Fibroblast of pulmonary artery (primary cell): Measurements from ENCODE around the gene ECI1.
A peak's percentile ranks its signal among the peaks of the same experiment; 100 is the strongest.
"Not testable (repeated sequence)": the region's sequence is repeated elsewhere in the genome, so short reads cannot be mapped to it uniquely, and the experiment has no call there.

Experiments used
- DNase-seq: peaks from one replicate; pipeline ENCODE4 v3.0.0-alpha.2; 2010; ENCODE audit warnings: low read depth
- H3K4me3 ChIP-seq: replicated peaks from 2 replicates; pipeline ENCODE4 v1.5.1; 2011; ENCODE audit warnings: low read depth, mild to moderate bottlenecking, control low read depth, low read length, moderate library complexity
- TF ChIP-seq, protein P1 (sequence below): IDR thresholded peaks from 2 replicates; pipeline ENCODE4 v1.5.1; 2011; ENCODE audit warnings: mild to moderate bottlenecking, control low read depth, low read length, inconsistent platforms; ENCODE audit errors: missing control alignments

ECI1 gene

DNA sequence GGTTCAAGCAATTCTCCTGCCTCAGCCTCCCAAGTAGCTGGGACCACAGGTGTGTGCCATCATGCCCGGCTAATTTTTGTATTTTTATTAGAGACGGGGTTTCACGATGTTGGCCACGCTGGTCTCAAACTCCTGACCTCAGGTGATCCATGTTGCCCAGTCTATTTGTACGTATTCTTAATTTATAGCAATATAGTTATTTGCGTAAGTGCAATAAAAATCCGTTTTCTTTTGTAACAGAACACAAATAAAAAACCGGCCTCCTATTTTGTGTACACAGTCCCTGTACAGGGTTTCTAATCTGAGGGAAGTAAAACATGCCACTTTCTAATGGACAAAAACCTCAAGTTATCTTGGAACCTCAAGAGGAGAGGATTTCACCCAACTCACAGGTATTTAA lies 8.9 kb upstream of the ECI1 start:
- TF ChIP-seq, protein P1, sequence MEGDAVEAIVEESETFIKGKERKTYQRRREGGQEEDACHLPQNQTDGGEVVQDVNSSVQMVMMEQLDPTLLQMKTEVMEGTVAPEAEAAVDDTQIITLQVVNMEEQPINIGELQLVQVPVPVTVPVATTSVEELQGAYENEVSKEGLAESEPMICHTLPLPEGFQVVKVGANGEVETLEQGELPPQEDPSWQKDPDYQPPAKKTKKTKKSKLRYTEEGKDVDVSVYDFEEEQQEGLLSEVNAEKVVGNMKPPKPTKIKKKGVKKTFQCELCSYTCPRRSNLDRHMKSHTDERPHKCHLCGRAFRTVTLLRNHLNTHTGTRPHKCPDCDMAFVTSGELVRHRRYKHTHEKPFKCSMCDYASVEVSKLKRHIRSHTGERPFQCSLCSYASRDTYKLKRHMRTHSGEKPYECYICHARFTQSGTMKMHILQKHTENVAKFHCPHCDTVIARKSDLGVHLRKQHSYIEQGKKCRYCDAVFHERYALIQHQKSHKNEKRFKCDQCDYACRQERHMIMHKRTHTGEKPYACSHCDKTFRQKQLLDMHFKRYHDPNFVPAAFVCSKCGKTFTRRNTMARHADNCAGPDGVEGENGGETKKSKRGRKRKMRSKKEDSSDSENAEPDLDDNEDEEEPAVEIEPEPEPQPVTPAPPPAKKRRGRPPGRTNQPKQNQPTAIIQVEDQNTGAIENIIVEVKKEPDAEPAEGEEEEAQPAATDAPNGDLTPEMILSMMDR = no peak
- DNase-seq = no peak
- no peak overlapping the region for H3K4me3 ChIP-seq

DNA sequence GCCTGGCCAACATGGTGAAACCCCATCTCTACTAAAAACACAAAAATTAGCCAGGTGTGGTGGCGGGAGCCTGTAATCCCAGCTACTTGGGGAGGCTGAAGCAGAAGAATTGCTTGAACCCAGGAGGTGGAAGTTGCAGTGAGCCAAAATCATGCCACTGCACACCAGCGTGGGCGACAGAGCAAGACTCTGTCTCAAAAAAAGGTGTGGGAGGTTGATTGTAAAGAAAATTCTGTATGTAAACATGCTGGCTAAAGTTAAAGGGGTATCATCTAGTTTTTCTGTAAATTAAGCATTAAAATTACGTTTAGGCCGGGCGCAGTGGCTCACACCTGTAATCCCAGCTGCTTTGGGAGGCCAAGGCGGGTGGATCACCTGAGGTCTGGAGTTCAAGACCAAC lies 7.1 kb upstream of the ECI1 start:
- H3K4me3 ChIP-seq, DNase-seq: not testable (repeated sequence)

DNA sequence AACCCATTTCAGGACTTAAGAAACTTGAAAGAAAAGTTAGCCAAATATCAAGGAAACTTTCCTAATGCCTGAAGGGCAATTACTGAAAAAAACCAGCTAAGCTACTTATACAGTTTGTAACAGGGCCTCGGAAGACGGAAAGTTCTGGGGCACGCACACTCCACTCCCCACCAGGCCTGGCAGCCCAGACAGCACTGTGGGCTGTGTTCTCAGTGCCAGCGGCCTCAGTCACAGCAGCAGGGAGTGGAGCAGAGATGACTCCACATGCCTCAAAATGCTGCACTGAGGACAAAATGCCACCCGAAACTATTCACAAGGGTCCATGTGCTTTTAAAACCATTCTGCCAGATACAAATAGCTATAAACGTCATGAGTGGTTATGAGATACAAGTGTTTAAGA lies 6.3 kb upstream of the ECI1 start:
- TF ChIP-seq, protein P1 = no peak
- no peak for DNase-seq

DNA sequence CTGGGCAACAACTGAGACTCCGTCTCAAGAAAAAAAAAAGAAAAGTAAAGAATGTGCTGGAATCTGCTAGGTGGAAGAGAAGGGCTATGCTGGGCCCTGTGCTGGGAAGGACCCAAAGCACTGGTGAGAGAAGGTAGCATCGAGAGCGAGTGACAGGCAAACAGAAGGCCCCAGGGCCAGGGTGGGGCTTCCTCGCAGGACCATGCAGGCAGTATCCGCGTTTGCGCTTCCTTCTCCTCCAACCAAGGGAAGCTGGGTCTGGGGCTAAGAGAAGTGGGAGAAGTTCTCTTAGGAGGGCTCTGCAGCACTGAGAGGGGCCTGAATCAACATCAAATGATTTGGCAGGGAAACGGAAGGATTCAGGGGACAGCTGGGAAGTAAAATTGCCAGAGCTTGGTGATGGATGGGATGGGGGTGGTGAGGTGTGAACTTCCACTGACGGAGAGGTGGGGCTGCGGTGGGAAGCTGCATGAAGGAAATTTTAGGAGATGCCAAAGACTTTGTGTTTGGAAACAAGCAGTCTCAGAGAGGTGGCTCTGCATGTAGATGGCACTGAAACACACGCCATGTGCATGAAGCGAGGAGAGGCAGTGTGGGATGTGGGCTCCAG lies 5.2 kb upstream of the ECI1 start:
- TF ChIP-seq, protein P1 = no peak
- H3K4me3 ChIP-seq = no peak overlapping the region
- no peak for DNase-seq

More for the DNA sequence above, 6.3 kb upstream of the ECI1 start:
- no peak overlapping the region for H3K4me3 ChIP-seq

DNA sequence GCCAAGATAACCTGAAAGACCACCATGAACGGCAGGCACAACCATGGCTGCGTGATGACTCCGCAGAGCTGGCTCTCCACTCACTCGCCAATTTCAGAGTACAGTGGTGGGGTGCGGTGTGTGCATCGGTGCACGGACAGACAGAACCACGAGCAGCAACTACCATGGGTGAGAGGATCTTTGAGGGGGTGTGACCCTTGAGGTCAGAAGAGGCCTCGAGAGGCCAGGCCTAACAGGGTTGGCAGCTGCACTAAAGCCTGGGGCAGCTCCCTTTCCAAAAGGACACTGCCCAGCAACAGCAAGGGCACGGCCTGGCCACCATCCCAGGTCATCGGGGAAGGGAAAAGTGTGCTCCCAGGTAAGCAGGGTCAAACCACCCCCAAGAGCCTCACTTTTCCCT lies 1.9 kb upstream of the ECI1 start:
- no peak for DNase-seq
- no peak overlapping the region for H3K4me3 ChIP-seq

DNA sequence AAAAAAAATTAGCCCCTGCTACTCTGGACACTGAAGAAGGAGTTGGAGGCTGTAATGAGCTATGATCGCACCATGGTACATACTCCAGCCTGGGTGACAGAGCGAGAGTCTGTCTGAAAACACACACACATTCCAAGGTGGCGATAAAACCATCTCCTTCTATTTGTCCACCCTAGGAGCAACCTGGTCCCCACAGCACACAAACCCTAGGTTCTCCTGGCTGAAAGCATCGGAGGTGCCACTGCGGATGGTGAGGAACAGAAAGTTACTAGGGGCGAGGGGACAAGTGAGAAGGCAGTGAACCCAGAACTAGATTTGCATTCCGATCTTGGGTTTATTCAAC lies 1.4 kb upstream of the ECI1 start:
- no peak for DNase-seq
- no peak overlapping the region for H3K4me3 ChIP-seq
- TF ChIP-seq, protein P1 = no peak

More for the DNA sequence above, 1.9 kb upstream of the ECI1 start:
- TF ChIP-seq, protein P1 = no peak

DNA sequence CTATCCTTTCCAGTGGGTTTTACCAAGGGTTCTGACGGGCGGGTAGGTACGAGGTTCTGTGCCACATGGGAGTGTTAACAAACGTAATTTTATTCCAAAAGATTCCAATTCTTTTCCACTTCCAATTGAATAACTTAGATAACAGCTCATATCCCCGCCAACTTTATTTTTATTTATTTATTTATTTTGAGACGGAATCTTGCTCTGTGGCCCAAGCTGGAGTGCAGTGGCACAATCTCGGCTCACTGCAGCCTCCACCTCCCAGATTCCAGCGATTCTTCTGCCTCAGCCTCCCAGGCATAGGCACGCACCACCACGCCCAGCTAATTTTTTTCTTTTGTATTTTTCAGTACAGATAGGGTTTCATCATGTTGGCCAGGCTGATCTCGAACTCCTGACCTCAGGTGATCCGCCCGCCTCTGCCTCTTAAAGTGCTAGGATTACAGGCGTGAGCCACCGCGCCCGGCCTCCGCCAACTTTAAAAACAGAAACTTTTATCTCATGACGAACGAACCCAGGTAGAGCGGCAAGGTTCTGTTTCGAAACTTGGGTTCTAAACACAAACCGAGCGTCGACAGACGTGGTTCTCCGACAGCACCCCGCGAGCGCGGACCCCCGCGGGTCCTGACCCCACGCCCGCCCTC lies 613 bp downstream of the ECI1 start:
- peak overlapping the region; percentile 68 for H3K4me3 ChIP-seq
- TF ChIP-seq, protein P1 = no peak
- DNase-seq = peak; percentile 25
